ENCODE results near the gene ERN1.

DNA sequence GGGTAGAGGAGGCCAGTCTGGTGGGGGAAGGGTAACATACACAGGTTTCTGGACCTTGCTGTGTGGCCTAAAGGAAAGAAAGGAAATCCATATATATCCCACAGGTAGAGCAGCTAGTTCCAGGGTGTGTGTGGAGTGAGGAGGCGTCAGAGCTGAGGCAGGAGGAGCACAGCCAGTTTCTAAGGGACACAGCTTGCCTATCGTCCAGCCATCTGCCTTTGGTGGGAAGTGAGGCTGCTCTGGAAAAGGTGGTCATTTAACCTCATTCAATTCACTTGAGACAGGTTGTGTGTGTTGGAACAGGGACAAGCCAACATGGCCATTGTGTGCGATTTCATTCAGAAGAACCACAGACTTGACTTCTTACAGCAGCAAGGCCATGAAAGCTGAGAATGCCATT is 36.9 kb upstream of the ERN1 start:
- TF ChIP-seq, protein P1, sequence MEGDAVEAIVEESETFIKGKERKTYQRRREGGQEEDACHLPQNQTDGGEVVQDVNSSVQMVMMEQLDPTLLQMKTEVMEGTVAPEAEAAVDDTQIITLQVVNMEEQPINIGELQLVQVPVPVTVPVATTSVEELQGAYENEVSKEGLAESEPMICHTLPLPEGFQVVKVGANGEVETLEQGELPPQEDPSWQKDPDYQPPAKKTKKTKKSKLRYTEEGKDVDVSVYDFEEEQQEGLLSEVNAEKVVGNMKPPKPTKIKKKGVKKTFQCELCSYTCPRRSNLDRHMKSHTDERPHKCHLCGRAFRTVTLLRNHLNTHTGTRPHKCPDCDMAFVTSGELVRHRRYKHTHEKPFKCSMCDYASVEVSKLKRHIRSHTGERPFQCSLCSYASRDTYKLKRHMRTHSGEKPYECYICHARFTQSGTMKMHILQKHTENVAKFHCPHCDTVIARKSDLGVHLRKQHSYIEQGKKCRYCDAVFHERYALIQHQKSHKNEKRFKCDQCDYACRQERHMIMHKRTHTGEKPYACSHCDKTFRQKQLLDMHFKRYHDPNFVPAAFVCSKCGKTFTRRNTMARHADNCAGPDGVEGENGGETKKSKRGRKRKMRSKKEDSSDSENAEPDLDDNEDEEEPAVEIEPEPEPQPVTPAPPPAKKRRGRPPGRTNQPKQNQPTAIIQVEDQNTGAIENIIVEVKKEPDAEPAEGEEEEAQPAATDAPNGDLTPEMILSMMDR (IDR thresholded peaks at IDR 0.05), result no peak
- TF ChIP-seq ESRRA (CRISPR knock-in tag; IDR thresholded peaks at IDR 0.05; ENCODE audit: borderline replicate concordance) (no peak), PRRX2 (CRISPR knock-in tag; IDR thresholded peaks at IDR 0.05) (no peak), RELA (CRISPR knock-in tag; IDR thresholded peaks at IDR 0.05; ENCODE audit: borderline replicate concordance) (no peak), IRF2 (CRISPR knock-in tag; IDR thresholded peaks at IDR 0.05; ENCODE audit: borderline replicate concordance, low read depth) (no peak), TEAD4 (CRISPR knock-in tag; IDR thresholded peaks at IDR 0.05) (no peak), EMX1 (CRISPR knock-in tag; IDR thresholded peaks at IDR 0.05) (no peak)
- TF ChIP-seq, protein P2, sequence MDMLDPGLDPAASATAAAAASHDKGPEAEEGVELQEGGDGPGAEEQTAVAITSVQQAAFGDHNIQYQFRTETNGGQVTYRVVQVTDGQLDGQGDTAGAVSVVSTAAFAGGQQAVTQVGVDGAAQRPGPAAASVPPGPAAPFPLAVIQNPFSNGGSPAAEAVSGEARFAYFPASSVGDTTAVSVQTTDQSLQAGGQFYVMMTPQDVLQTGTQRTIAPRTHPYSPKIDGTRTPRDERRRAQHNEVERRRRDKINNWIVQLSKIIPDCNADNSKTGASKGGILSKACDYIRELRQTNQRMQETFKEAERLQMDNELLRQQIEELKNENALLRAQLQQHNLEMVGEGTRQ (CRISPR knock-in tag; IDR thresholded peaks at IDR 0.05), result no peak
- TF ChIP-seq, protein P3, sequence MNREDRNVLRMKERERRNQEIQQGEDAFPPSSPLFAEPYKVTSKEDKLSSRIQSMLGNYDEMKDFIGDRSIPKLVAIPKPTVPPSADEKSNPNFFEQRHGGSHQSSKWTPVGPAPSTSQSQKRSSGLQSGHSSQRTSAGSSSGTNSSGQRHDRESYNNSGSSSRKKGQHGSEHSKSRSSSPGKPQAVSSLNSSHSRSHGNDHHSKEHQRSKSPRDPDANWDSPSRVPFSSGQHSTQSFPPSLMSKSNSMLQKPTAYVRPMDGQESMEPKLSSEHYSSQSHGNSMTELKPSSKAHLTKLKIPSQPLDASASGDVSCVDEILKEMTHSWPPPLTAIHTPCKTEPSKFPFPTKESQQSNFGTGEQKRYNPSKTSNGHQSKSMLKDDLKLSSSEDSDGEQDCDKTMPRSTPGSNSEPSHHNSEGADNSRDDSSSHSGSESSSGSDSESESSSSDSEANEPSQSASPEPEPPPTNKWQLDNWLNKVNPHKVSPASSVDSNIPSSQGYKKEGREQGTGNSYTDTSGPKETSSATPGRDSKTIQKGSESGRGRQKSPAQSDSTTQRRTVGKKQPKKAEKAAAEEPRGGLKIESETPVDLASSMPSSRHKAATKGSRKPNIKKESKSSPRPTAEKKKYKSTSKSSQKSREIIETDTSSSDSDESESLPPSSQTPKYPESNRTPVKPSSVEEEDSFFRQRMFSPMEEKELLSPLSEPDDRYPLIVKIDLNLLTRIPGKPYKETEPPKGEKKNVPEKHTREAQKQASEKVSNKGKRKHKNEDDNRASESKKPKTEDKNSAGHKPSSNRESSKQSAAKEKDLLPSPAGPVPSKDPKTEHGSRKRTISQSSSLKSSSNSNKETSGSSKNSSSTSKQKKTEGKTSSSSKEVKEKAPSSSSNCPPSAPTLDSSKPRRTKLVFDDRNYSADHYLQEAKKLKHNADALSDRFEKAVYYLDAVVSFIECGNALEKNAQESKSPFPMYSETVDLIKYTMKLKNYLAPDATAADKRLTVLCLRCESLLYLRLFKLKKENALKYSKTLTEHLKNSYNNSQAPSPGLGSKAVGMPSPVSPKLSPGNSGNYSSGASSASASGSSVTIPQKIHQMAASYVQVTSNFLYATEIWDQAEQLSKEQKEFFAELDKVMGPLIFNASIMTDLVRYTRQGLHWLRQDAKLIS (CRISPR knock-in tag; IDR thresholded peaks at IDR 0.05; ENCODE audit: borderline replicate concordance), result no peak
- TF ChIP-seq, protein P4, sequence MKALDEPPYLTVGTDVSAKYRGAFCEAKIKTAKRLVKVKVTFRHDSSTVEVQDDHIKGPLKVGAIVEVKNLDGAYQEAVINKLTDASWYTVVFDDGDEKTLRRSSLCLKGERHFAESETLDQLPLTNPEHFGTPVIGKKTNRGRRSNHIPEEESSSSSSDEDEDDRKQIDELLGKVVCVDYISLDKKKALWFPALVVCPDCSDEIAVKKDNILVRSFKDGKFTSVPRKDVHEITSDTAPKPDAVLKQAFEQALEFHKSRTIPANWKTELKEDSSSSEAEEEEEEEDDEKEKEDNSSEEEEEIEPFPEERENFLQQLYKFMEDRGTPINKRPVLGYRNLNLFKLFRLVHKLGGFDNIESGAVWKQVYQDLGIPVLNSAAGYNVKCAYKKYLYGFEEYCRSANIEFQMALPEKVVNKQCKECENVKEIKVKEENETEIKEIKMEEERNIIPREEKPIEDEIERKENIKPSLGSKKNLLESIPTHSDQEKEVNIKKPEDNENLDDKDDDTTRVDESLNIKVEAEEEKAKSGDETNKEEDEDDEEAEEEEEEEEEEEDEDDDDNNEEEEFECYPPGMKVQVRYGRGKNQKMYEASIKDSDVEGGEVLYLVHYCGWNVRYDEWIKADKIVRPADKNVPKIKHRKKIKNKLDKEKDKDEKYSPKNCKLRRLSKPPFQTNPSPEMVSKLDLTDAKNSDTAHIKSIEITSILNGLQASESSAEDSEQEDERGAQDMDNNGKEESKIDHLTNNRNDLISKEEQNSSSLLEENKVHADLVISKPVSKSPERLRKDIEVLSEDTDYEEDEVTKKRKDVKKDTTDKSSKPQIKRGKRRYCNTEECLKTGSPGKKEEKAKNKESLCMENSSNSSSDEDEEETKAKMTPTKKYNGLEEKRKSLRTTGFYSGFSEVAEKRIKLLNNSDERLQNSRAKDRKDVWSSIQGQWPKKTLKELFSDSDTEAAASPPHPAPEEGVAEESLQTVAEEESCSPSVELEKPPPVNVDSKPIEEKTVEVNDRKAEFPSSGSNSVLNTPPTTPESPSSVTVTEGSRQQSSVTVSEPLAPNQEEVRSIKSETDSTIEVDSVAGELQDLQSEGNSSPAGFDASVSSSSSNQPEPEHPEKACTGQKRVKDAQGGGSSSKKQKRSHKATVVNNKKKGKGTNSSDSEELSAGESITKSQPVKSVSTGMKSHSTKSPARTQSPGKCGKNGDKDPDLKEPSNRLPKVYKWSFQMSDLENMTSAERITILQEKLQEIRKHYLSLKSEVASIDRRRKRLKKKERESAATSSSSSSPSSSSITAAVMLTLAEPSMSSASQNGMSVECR (CRISPR knock-in tag; IDR thresholded peaks at IDR 0.05; ENCODE audit: borderline replicate concordance), result no peak
- TF ChIP-seq, protein P5, sequence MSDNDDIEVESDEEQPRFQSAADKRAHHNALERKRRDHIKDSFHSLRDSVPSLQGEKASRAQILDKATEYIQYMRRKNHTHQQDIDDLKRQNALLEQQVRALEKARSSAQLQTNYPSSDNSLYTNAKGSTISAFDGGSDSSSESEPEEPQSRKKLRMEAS (CRISPR knock-in tag; IDR thresholded peaks at IDR 0.05), result no peak
- TF ChIP-seq, protein P6, sequence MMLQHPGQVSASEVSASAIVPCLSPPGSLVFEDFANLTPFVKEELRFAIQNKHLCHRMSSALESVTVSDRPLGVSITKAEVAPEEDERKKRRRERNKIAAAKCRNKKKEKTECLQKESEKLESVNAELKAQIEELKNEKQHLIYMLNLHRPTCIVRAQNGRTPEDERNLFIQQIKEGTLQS (CRISPR knock-in tag; conservative IDR thresholded peaks at IDR 0.05), result no peak
- TF ChIP-seq, protein P7, sequence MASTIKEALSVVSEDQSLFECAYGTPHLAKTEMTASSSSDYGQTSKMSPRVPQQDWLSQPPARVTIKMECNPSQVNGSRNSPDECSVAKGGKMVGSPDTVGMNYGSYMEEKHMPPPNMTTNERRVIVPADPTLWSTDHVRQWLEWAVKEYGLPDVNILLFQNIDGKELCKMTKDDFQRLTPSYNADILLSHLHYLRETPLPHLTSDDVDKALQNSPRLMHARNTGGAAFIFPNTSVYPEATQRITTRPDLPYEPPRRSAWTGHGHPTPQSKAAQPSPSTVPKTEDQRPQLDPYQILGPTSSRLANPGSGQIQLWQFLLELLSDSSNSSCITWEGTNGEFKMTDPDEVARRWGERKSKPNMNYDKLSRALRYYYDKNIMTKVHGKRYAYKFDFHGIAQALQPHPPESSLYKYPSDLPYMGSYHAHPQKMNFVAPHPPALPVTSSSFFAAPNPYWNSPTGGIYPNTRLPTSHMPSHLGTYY (CRISPR knock-in tag; IDR thresholded peaks at IDR 0.05), result no peak

All from WTC11 (cell line).